Non-pigmented ciliary epithelial cell (primary cell): ENCODE data around the gene WBP2.

ENCODE experiments used
- DNase-seq: peaks from one replicate; pipeline ENCODE4 v3.0.0-alpha.2; 2010; ENCODE audit warnings: low read depth

Gene WBP2

DNA sequence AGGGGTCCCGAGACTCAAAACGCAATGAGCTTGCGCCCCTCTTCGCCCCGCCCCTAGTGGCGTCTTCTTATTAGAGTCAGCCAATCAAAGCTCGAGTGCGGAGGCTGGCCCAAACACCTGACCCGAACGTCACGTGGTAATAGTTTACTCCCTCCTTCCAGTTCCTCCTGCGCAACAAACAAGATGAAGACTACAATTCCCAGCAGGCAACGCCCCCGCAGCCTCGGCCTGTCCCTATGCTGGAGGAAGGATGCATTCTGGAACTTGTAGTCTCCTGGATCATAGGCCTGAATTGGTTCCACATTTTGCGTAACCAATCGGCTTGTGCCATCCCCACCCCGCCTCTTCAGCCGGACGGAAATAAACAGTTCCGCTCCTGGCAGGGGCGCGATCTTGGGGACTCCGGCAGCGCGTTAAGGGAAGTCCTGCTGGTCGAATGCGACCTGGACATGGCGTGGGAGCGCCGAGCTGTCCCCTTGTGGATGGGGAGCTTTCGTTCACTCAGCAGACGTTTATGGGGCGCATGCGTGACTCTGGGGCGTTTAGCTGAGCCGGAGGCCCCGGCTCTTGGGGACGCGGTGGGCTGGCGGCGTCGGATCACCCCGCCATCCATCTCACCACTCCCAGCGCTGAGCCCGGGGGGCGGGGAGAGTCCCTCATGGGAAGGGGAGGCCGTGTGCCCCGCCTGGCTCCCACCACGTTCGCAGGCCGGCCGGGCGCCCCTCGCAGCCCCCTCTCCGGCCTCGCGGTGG is at the start of gene WBP2:
WBP2 (minus strand) TSS at position 26 of the 752 bp plus-strand sequence. CDS start 38 bp downstream, outside the sequence.
- DNase-seq: peak; percentile 99

DNA sequence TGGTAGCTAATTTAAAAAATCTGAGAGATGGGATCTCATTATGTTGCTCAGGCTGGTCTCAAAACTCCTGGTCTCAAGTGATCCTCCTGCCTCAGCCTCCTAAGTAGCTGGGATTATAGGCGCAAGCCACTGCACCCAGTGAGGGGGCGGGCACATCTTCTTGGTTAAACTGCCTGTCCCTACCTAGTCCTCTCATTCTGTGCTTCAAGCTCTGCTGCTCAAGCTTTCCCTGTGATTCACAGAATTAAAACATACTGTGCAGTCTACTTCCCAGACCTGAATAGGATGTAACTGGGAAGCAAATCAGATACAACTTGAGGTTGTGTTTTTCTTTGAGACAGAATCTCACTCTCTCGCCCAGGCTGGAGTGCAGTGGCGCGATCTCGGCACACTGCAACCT is 47.3 kb upstream of the WBP2 start:
- DNase-seq: no peak

GRCh38 chr17:75901727-75902126 is 46.6 kb upstream of the WBP2 start:
- DNase-seq: no peak

DNA sequence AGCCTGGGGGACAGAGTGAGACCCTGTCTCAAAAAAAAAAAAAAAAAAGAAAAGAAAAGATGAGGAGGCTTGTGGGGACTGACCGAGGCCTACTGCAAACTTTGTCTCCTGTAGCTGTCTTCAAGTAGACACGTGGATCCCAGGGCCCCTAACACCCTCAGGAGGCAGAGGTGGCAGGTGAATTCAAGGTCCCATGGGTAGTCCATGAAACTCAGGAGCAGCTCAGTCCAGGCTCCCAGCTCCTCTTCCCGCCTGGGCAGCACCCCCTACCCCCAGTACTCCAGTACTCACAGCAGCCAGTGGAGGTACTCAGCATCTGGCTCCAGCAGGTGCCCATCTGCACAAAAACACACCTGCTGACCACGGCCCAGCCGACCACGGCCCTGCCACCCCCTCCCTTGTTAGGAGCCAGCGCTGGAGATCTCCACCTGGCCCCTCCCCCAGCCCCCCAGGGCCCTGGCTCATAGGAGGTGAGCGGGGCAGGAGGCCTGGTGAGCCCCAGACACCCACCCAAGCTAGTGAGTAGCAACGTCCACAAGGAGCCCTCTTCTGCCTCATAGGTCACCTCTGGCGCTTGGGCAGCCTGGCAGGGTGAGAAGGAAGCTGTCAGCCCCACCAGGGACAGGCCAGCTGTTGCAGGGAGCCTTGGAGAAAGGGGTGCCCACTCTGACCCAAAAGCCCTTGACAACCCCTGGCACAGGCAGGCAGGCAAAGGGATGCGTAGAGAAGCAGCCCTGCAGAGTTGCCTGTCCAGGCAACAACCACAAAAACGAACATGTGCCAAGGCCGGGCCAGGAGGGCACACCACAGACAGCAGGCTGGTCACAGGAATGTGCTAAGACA is 45.8 kb upstream of the WBP2 start:
- no peak for DNase-seq

GRCh38 chr17:75899767-75900468 is 44.8 kb upstream of the WBP2 start:
- no peak for DNase-seq

DNA sequence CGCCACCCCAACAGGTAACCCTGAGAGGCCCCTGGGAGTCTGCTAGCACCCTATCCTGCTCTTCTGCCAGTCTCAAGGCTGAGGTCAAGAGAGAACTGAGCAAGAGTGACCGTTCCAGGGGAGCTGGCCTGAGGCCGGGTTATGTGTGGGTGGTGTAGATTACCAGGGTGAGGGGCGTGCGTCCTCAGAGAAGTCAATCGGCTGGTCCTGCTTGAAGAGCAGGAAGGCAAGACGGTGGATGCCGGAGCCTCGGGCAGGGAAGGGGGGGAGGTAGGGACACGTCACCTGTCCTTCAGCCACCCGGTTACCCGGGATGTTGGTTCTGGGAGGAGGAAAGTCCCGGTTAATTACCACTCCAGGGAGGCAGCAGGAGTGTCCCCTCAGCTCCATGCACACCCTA is 44.2 kb upstream of the WBP2 start:
- no peak for DNase-seq

GRCh38 chr17:75898791-75899190 is 43.7 kb upstream of the WBP2 start:
- no peak for DNase-seq

GRCh38 chr17:75898065-75898464 is 42.9 kb upstream of the WBP2 start:
- DNase-seq: no peak

- no peak for DNase-seq
These were observed 42.3 kb upstream of the WBP2 start for GRCh38 chr17:75897160-75898019.

GRCh38 chr17:75896415-75897159 is 41.5 kb upstream of the WBP2 start, which contains the start of gene TRIM65:
Gene TRIM65, minus strand, starts transcription at chr17:75896951. Its CDS starts 14 bp downstream, at chr17:75896937.
- no peak for DNase-seq

GRCh38 chr17:75895370-75896155 is 40.4 kb upstream of the WBP2 start:
- no peak for DNase-seq

GRCh38 chr17:75894049-75894733 is 39.1 kb upstream of the WBP2 start:
- DNase-seq: no peak

DNA sequence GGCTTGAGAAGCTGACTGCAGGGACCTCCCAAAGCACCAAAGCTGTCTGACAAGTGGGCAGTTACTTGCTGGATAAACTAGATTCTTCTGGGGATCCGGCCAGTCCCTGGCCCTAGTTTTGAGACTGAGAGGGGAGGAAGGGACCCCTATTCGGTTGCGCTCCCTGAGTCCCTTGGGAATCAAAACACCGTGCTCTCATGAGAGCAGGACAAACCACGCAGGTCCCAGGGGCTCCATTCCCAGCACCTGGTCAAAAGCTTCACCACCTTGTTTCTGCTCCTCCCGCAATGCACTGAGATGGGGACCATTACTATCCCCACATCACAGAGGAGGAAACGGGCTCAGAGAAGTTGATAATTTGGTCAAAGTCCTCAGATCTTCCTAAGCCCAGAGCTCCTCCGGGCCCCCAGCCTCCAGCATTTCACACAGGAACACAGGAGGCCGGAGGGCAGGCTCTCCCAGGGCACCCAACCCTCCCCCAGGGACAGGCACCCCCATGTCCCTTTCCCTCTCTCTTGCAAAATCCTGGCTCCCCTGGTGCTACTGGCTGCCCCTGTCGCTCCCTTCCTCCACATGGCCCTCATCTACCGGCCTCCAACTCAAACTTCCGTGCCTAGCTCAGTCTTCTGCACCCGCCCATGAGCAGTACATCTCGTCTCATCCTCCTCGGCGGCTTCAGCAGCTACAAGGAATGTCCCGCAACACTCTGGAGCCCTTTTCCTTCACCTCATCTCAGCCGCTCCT is 38.3 kb upstream of the WBP2 start:
- DNase-seq: no peak

DNA sequence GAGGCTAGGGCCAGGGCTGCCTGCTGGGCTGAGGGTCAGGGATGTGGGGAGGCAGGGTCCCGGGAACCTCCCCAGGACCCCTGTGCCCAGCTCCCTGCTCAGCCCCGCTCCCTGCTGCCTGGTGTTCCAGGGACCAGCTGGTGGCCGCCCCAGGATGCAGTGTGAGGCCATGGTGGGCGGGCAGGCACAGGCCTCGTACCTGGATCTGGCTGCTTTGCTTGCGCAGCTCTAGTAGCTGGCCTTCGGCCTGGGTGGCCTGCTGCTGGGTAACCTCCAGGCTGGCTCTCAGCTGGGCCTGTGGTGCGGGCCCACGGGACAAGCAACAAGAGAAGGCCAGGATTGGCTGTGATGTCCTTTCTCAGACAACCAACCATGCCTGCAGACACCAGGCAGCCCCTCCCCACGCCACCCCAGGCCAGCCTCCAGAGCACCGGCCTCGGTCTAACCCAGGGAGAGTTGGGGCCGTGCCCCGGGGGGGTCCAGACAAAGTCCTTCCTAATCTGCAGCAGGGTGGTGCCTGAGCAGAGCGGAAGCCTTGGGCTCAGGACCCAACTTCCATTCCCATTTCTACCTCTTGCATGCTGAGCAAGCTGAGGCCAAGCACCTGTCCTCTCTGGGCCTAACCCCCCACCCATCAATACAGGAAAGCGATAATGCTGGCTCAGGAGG is 37.6 kb upstream of the WBP2 start:
- DNase-seq: no peak

GRCh38 chr17:75891605-75892555 is 36.7 kb upstream of the WBP2 start:
- no peak for DNase-seq

GRCh38 chr17:75891022-75891604 is 36.0 kb upstream of the WBP2 start:
- no peak for DNase-seq

DNA sequence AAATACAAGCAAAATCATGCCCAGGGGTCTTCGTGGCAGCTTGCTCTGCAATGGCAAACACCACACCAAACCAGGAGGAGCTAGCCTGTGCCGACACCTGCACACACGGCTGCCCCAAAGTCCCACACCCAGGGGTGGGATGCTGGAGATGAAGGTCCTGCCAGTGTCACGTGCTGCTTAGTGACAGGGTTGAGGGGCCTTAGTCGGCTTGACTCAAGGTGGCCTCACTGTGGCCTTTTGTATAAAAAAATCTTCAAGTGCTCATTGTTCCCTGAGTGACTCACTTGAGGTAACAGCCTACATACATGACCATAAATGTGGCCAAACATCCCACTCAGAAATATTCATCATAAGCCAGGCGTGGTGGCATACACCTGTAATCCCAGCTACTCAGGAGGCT is 34.3 kb upstream of the WBP2 start:
- DNase-seq: no peak
